Glomerular visceral epithelial cell (primary cell): Measurements from ENCODE around the gene L3MBTL3.

Source experiments
- DNase-seq: peaks from one replicate; pipeline ENCODE4 v3.0.0-alpha.2; 2016; ENCODE audit errors: extremely low spot score

The L3MBTL3 gene

GRCh38 chr6:130018292-130018743 lies at the start of gene L3MBTL3:
L3MBTL3 (plus strand) TSS chr6:130018581; CDS start chr6:130042700, 24,119 bp downstream.
- peak; percentile 82 for DNase-seq

DNA sequence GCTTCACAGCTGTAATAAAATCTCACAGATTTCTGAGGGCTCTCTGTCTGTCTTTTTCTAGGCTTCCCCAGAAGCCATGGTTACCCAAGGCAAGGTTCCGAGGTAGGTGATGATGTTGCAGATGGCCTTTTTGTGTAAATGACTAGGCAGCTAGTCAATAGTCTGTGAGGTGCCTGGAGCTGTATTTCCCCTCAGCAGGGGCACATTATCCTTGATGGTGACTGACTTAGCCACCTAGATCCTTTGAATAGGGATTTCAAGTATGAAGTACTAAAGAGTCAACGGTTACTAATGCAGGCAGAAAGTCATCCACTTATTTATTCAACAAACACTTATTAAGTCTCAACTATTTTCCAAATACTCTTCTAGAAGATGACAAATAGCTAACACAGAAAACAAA lies 49.3 kb upstream of the L3MBTL3 start:
- no peak for DNase-seq

DNA sequence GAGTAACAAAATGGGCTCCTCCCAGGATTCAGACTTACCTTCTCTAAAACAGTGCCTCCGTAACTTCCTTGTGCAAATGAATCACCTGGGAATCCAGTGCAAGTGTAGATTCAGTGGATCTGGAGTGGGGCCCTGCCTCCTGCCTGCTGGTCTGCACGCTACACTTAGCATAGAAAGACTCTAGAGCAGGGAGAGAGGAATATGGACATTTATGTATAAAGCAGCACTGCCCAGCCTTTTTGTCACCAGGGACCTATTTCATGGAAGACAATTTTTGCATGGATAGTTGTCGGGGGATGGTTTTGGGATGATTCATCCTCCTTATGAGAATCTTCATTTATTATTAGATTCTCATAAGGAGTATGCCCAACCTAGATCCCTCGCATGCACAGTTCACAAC lies 42.3 kb upstream of the L3MBTL3 start:
- no peak for DNase-seq

DNA sequence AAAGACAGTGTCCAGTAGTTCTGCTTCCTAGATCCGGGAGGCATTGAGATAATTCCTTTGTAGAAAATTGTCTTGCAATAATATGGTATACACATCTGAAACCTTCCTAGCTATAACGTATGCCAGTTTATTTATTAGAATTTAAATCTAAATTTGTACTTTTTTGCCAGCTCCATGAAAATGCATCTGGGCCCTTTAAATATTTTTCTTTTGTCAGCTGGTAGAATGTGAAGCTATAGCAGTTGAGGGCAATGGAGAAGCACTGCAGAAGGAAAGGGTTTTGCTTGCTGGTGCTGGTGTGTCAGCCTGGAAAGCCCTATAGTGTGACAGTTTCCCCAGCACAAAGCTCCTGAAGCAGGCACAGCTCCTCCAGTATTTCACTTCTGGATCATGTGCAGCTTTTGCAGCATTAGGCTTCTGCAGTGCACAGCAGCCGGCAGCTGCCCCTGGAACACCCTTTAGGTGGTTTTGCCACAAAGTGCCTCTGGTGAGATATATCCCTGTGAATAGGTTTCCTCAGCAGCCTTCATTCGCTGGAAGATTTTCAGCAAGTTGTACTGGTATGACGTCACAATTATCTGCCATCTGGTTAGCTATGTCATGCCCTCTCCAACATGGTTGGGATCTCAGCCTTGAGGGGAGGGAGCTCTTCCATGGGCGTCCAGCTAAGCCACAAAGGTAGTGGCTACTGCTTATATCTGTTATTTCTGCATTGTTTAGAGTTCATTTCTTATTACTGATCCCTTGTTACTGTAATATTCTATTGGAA lies 40.0 kb upstream of the L3MBTL3 start:
- DNase-seq = no peak

GRCh38 chr6:129980821-129981220 lies 37.6 kb upstream of the L3MBTL3 start:
- DNase-seq = no peak

GRCh38 chr6:129981598-129981997 lies 36.8 kb upstream of the L3MBTL3 start:
- DNase-seq = no peak

DNA sequence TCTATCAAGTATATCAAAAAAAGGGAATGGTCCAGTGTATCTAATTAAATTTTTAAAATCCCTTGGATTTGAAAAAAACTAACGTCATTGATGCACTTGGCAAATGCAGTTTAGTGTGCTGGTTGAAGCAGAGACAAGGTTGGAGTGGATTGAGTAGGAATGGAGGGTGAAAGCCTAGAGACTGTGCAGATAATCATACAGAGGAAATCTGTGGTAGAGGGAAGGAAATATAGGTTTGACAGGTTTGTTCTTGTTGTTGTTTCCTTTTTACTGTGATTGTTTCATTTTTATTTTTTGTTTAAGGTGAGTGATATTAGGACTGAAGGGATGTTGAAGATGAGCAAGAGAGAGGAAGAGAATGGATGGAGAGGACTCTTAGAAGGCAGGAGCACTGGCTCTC lies 29.0 kb upstream of the L3MBTL3 start:
- no peak for DNase-seq

DNA sequence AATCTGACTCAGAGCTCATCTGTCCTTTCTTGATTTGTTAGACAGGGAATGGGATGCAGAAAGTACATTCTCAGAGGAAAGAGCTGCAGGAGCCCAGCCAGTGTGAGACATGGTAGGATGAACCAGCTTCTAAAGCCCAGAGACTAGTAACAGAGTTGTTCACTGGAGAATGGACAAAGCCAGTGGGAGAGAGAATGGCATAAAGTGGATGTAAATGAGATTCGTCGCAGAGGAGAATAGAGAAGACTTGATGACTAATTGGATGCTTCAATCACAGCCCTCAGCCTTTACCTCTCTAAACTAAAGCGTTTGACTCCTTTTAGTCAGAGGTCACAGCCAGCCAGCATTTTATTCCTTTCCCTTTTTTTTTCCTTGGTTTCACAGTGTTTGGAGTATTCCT lies 25.5 kb upstream of the L3MBTL3 start:
- no peak for DNase-seq

DNA sequence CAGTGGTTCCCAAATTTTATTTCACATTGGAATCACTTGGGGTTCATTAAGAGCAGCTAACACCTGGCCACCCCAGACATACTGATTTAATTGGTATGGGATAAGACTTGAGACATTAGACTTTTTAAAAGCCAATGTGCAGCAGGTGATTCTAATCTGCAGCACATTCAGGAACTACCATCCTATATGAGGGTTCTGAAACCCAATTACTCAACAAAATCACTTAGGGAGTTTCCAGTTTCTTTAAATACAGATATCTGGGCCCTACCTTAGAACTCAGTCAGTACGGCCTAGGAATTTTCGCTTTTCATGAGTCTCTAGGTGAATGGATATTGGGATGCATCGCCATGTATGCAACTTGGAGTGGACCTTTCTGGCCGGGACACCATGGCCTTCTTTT lies 24.0 kb upstream of the L3MBTL3 start:
- no peak for DNase-seq

DNA sequence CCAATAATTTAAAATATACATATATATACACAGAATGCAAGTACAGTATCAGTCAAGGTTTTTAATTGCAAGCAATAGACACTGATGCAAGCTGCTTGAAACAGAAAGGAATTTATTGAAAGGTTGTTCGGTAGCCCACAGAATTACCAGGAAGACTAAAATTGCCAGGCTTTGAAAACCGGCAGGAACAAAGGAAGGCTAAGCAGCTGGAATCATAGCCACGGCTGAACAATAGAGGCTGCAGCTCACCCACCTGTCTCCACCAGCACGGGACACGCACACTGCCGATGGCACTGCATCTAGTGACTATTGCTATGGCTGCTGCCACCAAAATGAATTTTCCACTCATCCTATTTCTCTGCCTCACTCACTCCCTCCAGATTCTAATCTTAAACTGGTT lies 22.0 kb upstream of the L3MBTL3 start:
- DNase-seq = no peak

- no peak for DNase-seq
These were observed 17.6 kb upstream of the L3MBTL3 start for GRCh38 chr6:130000526-130001421.

DNA sequence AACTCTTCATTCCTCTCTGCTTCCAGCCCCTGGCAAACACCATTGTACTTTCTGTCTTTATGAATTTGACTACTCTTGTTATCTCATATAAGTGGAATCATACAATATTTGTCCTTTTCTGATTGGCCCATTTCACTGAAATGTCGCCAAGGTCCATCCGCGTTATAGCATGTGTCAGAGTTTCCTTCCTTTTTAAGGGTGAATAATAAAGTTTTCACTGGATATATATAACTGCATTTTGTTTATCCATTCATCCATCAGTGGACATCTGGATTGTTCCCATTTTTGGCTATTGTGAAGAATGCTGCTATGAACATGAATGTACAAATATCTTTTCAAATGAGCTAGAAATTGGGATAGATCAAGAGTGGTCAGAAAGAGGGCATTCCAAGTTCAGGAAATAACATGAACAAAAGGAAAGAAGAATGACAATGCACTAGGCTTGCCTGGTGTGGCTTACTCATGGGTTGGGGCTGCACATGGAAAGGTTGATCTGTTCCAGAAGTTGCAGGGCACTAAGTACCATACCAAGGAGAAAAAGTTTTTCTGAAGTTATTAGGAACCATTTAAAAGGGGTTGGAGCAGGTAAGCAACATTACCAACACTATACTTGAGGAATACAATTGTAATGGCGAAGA lies 10.0 kb upstream of the L3MBTL3 start:
- DNase-seq = no peak

DNA sequence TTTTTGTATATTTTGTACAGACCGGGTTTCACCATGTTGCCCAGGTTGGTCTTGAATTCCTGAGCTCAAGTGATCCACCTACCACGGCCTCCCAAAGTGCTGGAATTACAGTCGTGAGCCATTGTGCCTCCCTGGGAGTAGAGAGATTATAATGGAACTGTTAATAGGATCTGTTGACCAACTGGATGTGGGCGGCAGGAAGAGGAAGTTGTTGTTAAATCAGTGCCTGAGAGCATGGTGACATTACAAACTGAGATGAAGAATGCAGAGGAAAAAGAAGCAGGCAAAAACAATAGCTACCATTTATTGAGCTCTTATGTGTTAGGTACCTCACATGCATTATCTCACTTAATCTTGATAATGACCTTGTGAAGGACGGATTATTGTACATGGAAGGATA lies 9.2 kb upstream of the L3MBTL3 start:
- no peak for DNase-seq

DNA sequence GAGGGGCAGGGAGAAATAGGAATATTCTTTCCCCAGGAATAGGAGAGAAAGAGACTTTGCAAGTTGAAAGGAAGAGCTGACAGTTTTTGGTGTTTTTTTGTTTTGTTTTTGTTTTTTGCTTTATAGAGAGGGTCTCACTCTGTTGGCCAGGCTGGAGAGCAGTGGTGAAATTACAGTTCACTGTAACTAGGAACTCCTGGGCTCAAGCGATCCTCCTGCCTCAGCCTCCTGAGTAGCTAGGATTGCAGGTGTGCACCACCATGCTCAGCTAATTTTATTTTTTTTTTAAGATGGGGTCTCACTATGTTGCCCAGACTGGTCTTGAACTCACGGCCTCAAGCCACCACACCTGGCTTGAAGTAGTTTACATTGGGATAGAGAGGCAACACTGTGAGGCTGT lies 8.0 kb upstream of the L3MBTL3 start:
- no peak for DNase-seq

DNA sequence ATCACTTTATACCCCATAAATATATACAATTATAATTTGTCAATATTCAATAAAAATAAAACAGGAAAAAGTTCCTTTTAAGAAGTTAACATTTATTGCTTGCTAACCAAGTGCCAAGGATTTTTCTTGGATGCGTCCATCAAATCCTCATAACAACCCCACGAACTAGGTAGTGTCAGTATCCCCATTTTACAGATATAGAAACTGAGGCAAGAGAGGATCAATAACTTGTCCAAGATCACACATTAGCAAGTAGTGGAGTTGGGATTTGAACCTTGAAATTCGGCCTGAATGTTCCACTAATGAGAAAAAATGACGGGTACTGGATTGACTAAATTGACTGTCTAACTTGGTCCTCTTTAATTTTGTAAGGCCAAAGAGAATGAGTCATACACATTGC lies 5.7 kb upstream of the L3MBTL3 start:
- DNase-seq = no peak

- DNase-seq = no peak
These were observed 454 bp downstream of the L3MBTL3 start for GRCh38 chr6:130018744-130019325.

DNA sequence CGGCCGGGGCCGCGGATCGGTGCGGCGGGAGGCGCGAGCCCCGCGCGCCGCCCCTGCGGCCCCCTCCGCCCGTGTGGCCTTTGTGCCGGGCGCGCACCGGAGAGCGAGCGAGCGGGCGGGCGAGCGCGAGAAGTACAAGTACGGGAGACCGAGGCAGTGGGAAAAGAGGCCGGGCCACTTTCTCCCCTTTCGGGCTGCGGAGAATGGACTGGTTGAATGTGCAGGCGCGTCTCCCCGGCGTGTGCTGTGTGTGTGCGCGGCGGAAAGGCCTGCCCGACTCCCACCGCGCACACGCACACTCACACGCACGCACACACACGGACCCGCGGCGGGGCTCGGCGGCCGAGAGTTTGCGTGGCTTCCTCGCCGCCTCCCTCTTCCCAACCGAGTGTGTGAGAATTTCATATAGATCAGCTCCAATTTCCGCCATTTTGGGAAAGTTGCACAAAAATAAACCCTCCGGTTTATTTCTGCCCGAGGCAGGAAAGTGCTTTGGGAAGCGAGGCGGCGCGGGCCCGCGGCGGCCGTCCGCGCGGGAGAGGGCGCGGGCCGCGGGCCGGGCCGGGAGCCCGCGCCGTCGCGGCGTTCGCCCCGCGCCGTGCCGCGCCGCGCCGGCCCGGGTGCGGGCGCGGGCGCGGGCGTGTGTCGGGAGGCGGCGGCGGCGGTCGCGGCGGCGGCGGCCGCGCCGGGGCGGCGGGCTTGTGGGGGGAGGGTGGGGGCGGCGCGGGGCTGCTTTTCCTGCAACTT lies 1.1 kb downstream of the L3MBTL3 start:
- peak; percentile 25 for DNase-seq

- DNase-seq = peak; percentile 12
These were observed 1.9 kb downstream of the L3MBTL3 start for GRCh38 chr6:130020073-130020906.

DNA sequence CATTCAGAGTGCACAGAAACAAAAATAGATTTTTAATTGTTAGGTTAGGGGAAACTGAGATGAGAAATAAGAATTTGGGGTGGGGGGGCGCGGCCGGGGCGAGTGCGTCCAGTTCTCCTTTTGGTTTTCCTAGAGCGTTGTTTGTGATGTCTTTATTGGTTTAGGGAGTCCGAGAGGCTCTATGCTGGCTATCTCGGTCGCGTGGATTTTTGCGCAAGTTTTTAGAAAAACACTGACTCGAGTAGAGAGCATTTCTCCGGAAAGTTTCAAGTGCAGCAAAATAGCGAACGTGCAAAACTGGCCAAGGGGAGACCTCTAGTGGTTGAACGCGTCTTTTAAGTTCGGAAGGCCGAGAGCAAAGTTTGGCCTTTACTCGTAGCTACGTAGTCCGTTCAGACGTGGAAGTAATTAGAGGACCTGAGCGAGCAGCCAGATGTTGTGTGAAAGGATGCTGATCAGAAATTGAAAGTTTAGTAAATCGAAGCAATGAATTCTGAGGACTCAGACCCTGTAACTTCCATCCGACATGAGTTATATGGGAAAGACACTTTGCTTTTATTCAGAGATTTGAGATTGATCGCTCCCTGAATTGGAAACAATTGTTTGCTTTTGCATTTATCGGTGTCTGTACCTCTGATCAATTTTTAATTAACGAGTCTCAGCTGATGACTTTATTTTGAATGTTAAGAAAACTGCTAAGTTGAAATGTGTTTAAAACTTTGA lies 2.7 kb downstream of the L3MBTL3 start:
- peak; percentile 84 for DNase-seq

DNA sequence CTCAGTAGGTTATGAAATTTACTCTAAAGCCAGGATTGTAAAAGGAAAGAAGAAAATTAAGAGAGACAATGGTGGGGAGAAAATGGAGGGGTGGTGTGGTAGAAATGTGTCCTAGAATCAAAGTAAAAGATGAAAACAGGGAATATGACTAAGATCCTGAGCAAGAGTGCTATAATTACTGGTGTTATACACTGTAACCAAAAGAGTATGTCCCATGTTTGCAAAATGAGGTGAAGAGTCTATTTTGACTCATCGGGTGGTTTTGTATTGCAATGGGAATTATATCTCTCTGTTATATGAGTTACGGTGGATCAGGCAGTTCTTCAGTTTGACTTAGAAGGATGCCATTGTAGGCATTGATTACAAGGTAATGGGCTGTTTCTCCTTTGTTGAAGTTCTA lies 8.5 kb downstream of the L3MBTL3 start:
- no peak for DNase-seq
